Activated naive CD4-positive, alpha-beta T cell treated with anti-CD3 and anti-CD28 coated beads, Interleukin-2, amount 50 U/mL, for 16 hours (primary cell): Measurements from ENCODE around the gene GNA14.
"Not testable (repeated sequence)": the region's sequence is repeated elsewhere in the genome, so short reads cannot be mapped to it uniquely, and the experiment has no call there.

ENCODE experiments used
- DNase-seq: peaks from one replicate; pipeline ENCODE4 v3.0.0-alpha.2; 2020

GNA14 gene

GRCh38 chr9:77587042-77587441 lies 61.1 kb downstream of the GNA14 start:
- DNase-seq: no peak

GRCh38 chr9:77586591-77586990 lies 61.5 kb downstream of the GNA14 start:
- DNase-seq: no peak

DNA sequence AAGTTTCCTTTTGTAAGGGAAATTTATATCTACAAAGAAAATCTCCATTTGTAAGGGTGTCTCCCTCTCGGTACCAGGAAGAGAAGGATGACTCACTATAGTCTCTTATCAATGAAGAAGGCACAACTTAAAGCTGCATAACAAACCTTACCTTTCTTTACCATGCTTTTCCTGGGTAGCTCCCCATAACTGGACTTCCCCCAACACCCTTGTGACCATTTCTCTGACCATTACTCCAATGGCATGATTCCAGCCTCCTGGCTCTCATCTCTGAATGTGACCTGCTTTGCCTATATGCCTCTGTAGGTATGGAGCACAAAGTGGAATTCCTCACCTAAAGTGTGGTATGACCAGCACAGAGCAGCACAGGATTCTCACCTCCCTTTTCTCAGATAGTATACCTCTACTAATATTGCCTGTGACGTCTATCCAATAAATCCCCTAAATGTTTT lies 62.8 kb downstream of the GNA14 start:
- no peak for DNase-seq

- DNase-seq: not testable (repeated sequence)
These were observed 63.2 kb downstream of the GNA14 start for GRCh38 chr9:77584927-77585326.

GRCh38 chr9:77582961-77583576 lies 65.1 kb downstream of the GNA14 start:
- DNase-seq: no peak

DNA sequence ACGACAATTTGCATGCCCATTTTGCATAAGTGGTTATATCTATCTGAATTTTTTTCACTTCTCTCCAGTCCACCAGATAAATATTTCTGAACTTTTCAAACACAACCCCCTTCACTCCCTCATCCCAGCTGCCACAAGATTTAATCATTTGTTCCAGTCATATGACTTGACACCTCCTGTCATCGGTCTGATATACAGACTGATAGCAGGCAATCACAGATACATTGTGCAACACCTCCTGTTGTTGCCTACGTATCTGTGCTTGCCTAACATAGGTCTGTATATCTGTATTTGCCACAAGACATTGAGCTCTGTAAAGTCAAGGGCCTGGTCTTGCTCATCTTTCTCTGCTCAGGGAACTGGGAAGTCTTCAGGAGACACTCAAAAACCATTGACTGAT lies 65.6 kb downstream of the GNA14 start:
- no peak for DNase-seq

GRCh38 chr9:77575785-77576184 lies 72.3 kb downstream of the GNA14 start:
- no peak for DNase-seq

GRCh38 chr9:77569335-77569734 lies 78.8 kb downstream of the GNA14 start:
- DNase-seq: no peak

- no peak for DNase-seq
These were observed 84.9 kb downstream of the GNA14 start for GRCh38 chr9:77563174-77563573.

GRCh38 chr9:77562019-77562748 lies 85.9 kb downstream of the GNA14 start:
- DNase-seq: no peak

DNA sequence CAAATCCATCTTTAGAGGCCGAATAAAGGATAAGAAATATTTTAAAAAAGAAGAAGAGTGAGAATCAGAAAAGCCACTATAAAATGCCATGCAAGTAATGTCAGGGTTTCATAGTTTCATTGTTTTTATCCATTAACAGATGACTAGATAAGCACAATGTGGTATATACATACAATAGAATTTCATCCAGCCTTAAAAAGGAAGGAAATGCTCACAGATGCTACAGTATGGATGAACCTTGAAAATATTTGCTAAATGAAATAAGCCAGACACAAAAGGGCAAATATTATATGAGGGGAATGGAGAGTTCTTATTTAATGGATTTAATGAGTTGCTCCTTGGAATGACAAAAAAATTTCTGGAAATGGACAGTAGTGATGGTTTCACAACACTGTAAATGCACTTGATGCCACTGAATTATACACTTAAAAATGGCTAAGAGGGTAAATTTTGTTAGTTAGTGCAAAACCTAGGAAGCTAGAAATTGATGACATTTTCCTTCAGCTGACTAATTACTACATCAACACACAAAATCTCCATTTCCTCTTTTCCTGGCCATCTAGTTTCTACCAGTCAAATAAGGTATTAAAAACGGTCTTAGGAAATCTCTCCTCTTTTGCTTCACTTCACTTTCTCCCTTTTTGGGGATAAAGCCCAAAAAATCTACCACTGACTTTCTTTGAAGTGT lies 86.6 kb downstream of the GNA14 start:
- no peak for DNase-seq

DNA sequence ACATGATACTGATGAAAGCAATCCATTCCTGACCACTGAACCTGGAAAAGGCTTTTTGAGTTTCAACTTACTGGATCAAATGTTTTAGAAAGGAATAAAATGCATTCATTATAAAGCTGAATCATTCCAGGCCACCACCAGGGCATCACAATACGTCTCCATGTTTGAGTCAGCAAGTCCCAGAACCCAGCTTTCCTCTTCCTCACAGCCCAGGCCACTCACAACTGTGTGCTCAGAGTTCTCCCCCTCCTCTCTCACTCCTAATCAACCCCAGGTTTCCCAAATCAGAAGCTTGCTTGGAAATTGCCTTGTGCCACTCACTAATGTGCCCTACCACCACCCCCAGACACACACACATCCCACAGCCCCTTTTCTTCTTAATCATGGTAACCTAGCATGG lies 91.7 kb downstream of the GNA14 start:
- DNase-seq: no peak

DNA sequence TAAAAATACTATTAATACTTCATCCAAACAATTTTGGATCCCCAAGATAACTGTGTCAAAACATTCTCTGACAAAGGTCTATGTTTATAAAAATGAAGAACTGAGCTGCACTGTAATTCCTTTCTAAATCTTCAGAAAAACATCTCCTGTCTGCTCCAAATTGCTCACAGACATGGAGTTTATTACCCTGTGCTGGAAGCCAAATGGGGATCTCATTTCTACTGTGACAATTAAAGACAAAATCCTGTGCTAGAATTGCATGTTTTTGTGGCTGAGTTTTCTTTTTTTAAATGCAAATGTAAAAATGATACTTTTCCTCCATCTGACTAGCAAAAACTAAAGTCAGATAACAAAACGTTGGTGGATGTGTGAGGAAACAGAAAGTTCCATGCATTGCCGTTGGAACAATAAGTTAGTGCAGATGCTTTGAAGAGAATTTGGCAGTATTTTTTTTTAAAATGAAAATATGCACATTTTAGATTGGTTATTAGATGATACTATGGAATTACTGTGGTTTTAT lies 93.5 kb downstream of the GNA14 start:
- DNase-seq: no peak

- no peak for DNase-seq
These were observed 100.9 kb downstream of the GNA14 start for GRCh38 chr9:77547106-77547730.

DNA sequence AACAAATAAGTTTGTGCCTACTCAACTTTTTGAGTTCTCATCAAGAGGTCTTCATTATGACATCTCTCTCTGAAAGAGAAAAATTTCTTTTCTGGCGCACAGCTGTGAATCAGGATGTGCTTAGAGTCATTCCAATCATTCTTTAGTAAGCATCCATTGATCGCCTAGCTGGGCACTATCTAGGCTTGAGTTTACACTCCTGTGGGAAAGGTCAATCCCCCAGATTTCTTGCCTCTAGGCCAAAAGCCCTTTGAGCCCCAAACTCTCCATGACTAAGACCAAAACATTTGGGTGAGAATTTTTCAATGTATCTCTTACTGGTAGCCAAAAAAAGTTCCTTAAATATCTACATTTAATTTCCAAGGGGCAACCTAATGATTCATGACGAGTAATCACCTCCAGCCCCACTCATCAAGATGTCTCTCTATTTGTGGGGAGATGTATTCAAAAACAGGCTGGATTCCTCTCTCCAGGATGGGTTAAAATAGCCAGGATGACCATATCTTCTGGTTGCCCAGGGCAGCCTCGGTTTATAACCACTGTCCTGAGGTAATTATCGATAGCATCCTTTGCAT lies 101.7 kb downstream of the GNA14 start:
- DNase-seq: no peak

GRCh38 chr9:77544546-77544945 lies 103.6 kb downstream of the GNA14 start:
- no peak for DNase-seq

DNA sequence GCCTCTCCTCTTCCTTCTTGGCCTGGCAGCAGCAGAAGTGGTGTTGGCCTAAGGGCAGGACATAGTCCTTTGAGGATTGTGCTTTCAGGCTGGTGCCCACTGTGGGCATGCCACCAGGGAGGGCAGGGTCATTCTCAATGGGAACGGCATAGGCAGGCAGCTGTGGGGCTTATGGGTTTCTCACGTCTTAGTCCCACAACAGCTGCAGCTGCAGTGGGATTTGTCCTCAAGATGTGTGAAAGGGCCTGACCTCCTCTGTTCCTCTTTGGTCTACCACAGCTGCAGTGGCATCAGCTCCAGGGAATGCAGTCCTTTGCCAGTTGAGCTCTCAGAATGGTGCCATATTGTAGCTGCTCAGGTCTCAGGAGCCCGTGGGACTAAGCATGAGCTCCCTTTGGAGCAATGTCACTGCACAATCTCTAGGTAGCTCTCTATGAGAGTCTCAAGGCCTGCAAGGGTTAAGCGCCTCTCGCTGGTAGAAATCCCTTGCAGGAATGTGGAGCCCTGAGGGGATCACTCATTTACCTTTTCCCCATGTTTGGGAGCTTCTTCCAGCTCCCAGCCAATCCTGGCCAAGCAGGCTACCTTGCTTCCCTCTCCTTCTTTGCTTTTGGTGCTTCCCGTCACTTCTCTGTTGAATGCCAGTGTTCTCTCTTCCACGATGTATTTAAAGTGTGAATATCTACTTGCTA lies 104.8 kb downstream of the GNA14 start:
- DNase-seq: no peak

- DNase-seq: no peak
These were observed 106.5 kb downstream of the GNA14 start for GRCh38 chr9:77541600-77541999.

DNA sequence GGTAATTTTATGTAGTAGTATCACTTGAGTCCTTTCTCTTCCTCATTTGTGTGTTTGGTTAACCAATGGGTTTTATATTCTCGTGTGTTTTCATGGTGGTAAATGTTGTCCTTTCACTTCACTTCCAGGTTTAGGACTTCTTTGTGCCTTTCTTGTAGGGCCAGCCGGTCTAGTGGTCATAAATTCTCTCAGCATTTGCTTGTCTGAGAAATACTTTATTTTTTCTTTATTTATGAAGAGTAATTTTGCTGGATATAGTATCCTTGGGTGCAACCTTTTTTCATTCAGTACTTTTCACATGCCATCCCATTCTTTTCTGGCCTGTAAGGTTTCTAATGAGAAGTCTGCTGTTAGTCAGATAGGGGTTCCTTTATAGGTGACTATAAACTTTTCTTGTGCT lies 107.1 kb downstream of the GNA14 start:
- DNase-seq: no peak

DNA sequence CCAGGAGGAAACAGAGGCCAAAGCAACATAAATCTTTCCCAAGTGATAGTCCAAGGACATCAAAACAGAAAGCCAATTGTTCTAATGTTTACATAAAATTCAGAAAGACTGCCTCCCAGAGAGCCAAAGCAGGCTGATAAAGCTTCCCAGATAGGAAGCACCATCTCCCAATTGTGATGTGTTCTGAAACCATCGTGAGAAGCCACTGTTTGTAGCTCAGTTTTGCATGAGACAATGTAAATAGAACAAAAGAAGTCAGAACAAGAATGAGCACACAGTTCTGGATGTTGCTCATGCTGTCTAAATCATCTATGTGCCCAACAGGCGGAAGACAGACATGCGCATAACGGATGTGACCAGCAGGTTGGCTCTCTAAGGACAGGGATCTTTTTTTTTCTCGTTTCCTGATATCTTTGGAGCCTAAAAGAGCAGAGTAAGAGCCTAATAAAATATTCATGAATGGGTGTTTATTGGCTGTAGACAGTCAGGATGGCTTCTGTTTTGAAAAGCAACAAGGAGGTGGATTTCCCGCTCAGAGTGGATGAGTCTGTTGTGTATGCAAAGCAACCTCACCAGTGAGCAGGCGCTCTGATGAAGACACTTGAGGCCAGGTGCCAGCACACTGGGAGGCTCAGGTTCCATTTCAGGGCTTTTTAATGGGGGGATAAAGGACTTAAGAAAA lies 113.6 kb downstream of the GNA14 start:
- no peak for DNase-seq

DNA sequence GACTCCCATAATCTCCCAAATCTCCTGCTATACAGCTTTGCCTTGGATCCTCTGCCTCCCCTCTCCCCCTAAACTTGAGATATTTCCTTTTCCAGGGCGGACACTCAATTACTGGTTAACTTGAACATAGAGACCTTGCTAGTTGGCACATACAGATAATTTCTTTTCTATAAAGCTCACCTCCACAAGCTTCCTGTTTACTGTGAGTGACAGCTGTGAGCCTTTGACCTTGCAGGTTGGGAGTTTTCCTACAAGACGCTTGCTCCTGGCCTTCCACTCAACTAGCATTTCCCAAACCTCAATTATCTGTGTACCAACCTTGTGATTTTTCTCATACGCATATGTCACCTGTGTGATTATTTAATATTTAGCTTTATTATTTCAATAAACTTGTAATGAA lies 114.5 kb downstream of the GNA14 start:
- DNase-seq: no peak

DNA sequence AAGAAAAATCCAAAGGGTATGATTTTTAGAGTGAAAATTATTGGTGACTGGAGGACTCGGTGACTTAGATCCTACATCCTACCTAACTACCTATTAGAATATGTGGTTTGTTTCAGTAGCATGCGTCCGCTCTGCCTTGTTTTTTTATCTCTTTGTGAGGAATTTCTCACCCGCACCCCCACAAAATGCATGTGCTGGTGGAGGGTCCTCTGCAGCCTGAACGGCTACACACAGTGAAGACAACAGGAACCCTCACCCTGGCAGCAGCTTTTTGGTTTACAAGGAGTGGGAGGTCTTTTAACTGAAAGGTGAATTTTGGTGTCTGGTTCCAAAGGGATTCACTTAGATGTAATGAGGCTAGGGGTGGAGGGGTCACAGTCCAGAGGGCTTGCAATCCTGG lies 115.5 kb downstream of the GNA14 start:
- no peak for DNase-seq
